WI38 (cell line): ENCODE data around the gene PTGFRN.

ENCODE experiments used
- H3K4me3 ChIP-seq: 2 replicates; pipeline ENCODE4 v1.5.1; 2011; ENCODE audit warnings: low read depth, mild to moderate bottlenecking, control low read depth, low read length
- CTCF ChIP-seq: IDR thresholded peaks from 2 replicates; pipeline ENCODE4 v1.5.1; 2012; ENCODE audit warnings: low read depth, mild to moderate bottlenecking, control low read depth, low read length

Gene PTGFRN

DNA sequence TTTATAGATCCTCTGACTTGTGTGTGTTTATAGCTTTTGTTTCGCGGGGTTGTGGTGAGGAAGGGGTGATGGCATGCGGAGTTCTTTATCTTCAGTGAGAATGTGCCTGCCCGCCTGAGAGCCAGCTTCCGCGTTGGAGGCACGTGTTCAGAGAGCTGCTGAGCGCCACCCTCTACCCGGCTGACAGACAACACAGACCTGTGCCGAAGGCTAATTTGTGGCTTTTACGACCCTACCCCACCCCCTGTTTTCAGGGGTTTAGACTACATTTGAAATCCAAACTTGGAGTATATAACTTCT lies 77.5 kb downstream of the PTGFRN start:
- no peak for TF ChIP-seq CTCF
- no peak overlapping the region for H3K4me3 ChIP-seq

GRCh38 chr1:116988248-116988647 lies 78.5 kb downstream of the PTGFRN start:
- TF ChIP-seq CTCF: no peak
- H3K4me3 ChIP-seq: no peak overlapping the region

- TF ChIP-seq CTCF: no peak
- no peak overlapping the region for H3K4me3 ChIP-seq
Measured at GRCh38 chr1:116988908-116989307, 79.2 kb downstream of the PTGFRN start.

DNA sequence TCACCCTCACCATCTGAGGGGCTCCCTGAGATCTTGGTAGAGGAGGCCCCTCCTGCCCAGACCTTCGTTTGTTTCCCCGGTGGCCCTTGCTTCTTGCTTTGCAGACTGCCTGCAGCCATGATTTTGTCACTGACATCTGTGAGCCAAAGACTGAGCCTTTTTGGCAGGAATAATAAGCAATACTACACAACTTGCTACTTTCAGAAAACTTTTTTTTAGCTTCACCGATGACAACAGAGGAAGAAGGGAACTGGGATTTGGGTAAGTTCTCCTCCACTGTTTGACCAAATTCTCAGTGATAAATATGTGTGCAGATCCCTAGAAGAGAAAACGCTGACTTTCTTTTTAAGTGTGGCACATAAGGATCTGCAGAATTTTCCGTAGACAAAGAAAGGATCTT lies 80.1 kb downstream of the PTGFRN start:
- TF ChIP-seq CTCF: no peak

GRCh38 chr1:116990612-116991151 lies 81.0 kb downstream of the PTGFRN start:
- no peak overlapping the region for H3K4me3 ChIP-seq
- no peak for TF ChIP-seq CTCF

More for the DNA sequence above, 80.1 kb downstream of the PTGFRN start:
- no peak overlapping the region for H3K4me3 ChIP-seq

DNA sequence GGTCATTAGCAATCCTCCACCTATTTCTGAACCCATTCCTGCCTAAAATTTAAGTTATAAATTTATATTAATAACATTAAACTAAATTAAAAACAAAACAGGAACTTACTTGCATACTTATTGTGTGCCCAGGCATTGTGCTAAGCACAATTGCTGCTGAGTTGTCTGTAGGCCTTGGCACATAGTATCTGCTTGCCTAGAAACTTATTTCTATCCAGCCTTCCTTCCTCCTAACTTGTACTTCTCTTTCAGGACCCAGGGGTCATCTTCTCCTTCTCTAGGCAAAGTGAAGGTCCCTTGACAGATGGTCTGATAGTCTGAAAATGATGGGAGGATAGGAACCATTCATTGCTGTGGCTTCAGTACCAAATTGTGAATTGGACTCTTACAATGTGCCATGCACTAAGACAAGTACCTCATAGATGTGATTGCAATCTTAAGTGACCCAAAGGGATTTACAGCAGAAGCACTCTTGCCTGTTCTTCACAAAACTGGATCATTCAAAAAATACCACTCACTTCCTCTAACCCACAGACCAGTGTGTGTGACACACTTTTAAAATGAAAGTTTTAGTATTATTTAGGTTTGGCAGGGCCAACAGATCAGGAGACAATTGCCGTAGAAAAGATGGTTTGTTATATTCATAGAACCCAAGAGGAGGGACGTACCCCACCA lies 81.6 kb downstream of the PTGFRN start:
- H3K4me3 ChIP-seq: no peak overlapping the region
- no peak for TF ChIP-seq CTCF

GRCh38 chr1:116991918-116992317 lies 82.2 kb downstream of the PTGFRN start:
- no peak for TF ChIP-seq CTCF
- H3K4me3 ChIP-seq: no peak overlapping the region
